GM23248 (cell line): ENCODE measurements around the gene GEN1. TPM values are rescaled to one million over a fixed set of nuclear protein-coding genes. Genes with fewer than 3 reads are reported as not detected.

ENCODE experiments used
- DNase-seq: peaks from one replicate; pipeline ENCODE4 v3.0.0-alpha.2; 2015
- H2AFZ ChIP-seq: fragments of 200-600 bp; sonication (generic); 2 replicates; pipeline ENCODE4 v1.6.1; 2016; ENCODE audit warnings: antibody characterized with exemption
- H3F3A ChIP-seq: fragments of 200-600 bp; sonication (generic); 2 replicates; pipeline ENCODE4 v1.6.1; 2016; ENCODE audit warnings: mild to moderate bottlenecking, antibody characterized with exemption, mixed run types; ENCODE audit not compliant: insufficient read depth
- H3K27ac ChIP-seq: fragments of 200-600 bp; sonication (generic); 2 replicates; pipeline ENCODE4 v1.5.1; 2016; ENCODE audit warnings: mild to moderate bottlenecking
- H3K27me3 ChIP-seq: fragments of 200-600 bp; sonication (generic); replicated peaks from 2 replicates; pipeline ENCODE4 v1.6.1; 2016; ENCODE audit warnings: mild to moderate bottlenecking; ENCODE audit not compliant: insufficient read depth
- H3K36me3 ChIP-seq: fragments of 200-600 bp; sonication (generic); 2 replicates; pipeline ENCODE4 v1.6.1; 2016; ENCODE audit warnings: low read depth, mild to moderate bottlenecking
- H3K4me1 ChIP-seq: fragments of 200-600 bp; sonication (generic); 2 replicates; pipeline ENCODE4 v1.6.1; 2016; ENCODE audit warnings: mild to moderate bottlenecking; ENCODE audit not compliant: insufficient read depth
- H3K4me2 ChIP-seq: fragments of 200-600 bp; sonication (generic); one replicate; pipeline ENCODE4 v1.6.1; 2016; ENCODE audit warnings: mild to moderate bottlenecking; ENCODE audit not compliant: unreplicated experiment
- H3K4me3 ChIP-seq: fragments of 200-600 bp; sonication (generic); 2 replicates; pipeline ENCODE4 v1.5.1; 2016; ENCODE audit warnings: mild to moderate bottlenecking
- H3K79me2 ChIP-seq: fragments of 200-600 bp; sonication (generic); 2 replicates; pipeline ENCODE4 v1.6.1; 2016; ENCODE audit warnings: mild to moderate bottlenecking; ENCODE audit not compliant: insufficient read depth
- H3K9ac ChIP-seq: fragments of 200-600 bp; sonication (generic); 2 replicates; pipeline ENCODE4 v1.6.1; 2016; ENCODE audit warnings: mild to moderate bottlenecking
- H3K9me2 ChIP-seq: fragments of 200-600 bp; sonication (generic); 2 replicates; pipeline ENCODE4 v1.6.1; 2016; ENCODE audit warnings: mixed run types, mild to moderate bottlenecking, moderate library complexity; ENCODE audit not compliant: insufficient read depth
- H3K9me3 ChIP-seq: fragments of 200-600 bp; sonication (generic); one replicate; pipeline ENCODE4 v1.6.1; 2017; ENCODE audit warnings: low read depth
- H4K20me1 ChIP-seq: fragments of 200-600 bp; sonication (generic); 2 replicates; pipeline ENCODE4 v1.6.0; 2016; ENCODE audit not compliant: insufficient read depth
- EZH2 ChIP-seq: fragments of 200-600 bp; sonication (generic); IDR thresholded peaks from 2 replicates; pipeline ENCODE4 v1.6.1; 2018; ENCODE audit warnings: antibody characterized with exemption, mild to moderate bottlenecking; ENCODE audit not compliant: insufficient read depth, poor library complexity, severe bottlenecking
- EZH2phosphoT487 ChIP-seq: fragments of 200-600 bp; sonication (generic); IDR thresholded peaks from 2 replicates; pipeline ENCODE4 v1.6.1; 2018; ENCODE audit warnings: antibody characterized with exemption, moderate library complexity, mild to moderate bottlenecking, low read depth; ENCODE audit not compliant: insufficient read depth
- WGBS, 2 experiments: methylation state at CpG; one replicate each; pipeline ENCODE4 v1.1.6; 2015 to 2017; ENCODE audit warnings: low lambda C conversion rate in 2 of 2, low coverage in 1 of 2; ENCODE audit errors: missing lambda C conversion rate in 2 of 2; 5-methylcytosine and 5-hydroxymethylcytosine counted together
- in situ Hi-C: fragments of 300-500 bp; cut with MboI; formaldehyde crosslinking; loops from 2 replicates; pipeline ENCODE4 v1.15.0; 2020
- polyA plus RNA-seq: library from polyadenylated mRNA; unstranded; fragments of >200 nt; fragmentation: Nextera tagmentation; extraction: Ambion mirVana; gene quantifications from 2 replicates; pipeline ENCODE4 v1.2.1, GENCODE V29; 2016
- total RNA-seq: library from RNA; depleted of rRNA; stranded (reverse); fragments of >200 nt; shearing (Covaris generic); gene quantifications from 2 replicates; pipeline ENCODE4 v1.2.3, GENCODE V29; 2014

GEN1 gene
- total and polyA plus RNA-seq, 2 experiments from 2014 or later, result 3.9 to 10.2 TPM

GRCh38 chr2:17748745-17749144 lies 5.2 kb upstream of the GEN1 start:
- Histone ChIP-seq H3K27me3 (no peaks in the 10 kb centered on the region), H3K4me1 (peaks cover 12% of the 10 kb centered on the region; the same call in 1 of the 2 replicates), H3K9me3 (no peaks in the 10 kb centered on the region), H3K36me3 (peaks cover 13% of the 10 kb centered on the region), H3K4me3 (no peak overlapping the region), H3K27ac (no peak overlapping the region), H3K9me2 (no peaks in the 10 kb centered on the region), H3K79me2 (peaks cover 95% of the 10 kb centered on the region), H4K20me1 (no peaks in the 10 kb centered on the region), H3K4me2 (no peak overlapping the region), H3F3A (no peaks in the 10 kb centered on the region), H3K9ac (no peak overlapping the region), H2AFZ (no peak overlapping the region)
- 94 to 96% methylated on average over 6 of the region's 6 CpGs for WGBS, 2 experiments
- TF ChIP-seq EZH2phosphoT487, result no peak
- no peak for TF ChIP-seq EZH2
- DNase-seq, result no peak
- in situ Hi-C loops, result no loop called here

DNA sequence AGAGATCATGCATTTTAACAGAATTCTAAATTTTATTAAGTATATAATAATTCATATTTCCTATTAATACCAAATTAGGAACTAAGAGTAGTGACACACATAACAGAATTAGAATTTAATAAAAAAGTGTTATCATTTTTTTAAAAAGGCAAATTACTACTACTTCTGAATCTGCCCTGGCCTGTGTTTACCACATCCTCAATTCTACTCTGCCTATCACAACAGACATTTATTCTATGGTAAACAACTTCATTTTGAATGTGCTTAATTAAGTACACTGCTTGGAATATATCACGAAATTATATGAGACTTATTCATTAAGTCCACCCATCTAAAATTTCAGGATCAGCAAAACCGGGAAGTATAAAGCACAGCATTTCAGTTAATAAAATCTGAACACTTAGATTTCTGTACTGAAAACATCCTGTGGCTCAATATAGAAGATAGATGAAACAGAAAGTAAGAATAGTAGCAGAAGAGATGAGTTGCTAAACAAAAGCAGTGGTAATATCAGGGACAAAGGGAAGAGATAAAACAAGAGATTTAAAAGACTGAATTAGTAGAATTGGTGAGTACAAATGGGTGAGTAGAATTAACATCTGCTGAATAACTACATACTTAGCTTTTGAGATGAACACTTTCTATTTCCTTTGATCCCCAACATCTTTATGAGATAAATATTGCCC lies 4.0 kb upstream of the GEN1 start:
- no peak for DNase-seq

GRCh38 chr2:17752246-17752645 lies 1.7 kb upstream of the GEN1 start:
- Histone ChIP-seq H3K9ac (peak overlapping the region; percentile 91), H2AFZ (peak overlapping the region; percentile 87), H3K27ac (no peak overlapping the region), H3K4me3 (peak overlapping the region; percentile 96), H3K9me2 (no peaks in the 10 kb centered on the region), H3K79me2 (peaks cover 91% of the 10 kb centered on the region), H3K4me1 (peaks cover 37% of the 10 kb centered on the region), H4K20me1 (no peaks in the 10 kb centered on the region), H3K4me2 (peak overlapping the region; percentile 97), H3K36me3 (no peaks in the 10 kb centered on the region), H3F3A (peaks cover 6% of the 10 kb centered on the region; the same call in 1 of the 2 replicates), H3K9me3 (no peaks in the 10 kb centered on the region), H3K27me3 (no peaks in the 10 kb centered on the region)
- TF ChIP-seq EZH2 (no peak), EZH2phosphoT487 (no peak)
- DNase-seq, result no peak
- 51 to 53% methylated on average over 3 of the region's 3 CpGs for WGBS, 2 experiments
- in situ Hi-C loops, result no loop called here

More for the DNA sequence above, 4.0 kb upstream of the GEN1 start:
- H3K36me3 ChIP-seq, result 0 out of 2 replicates have a peak, but pooled peaks cover 1% of the 10 kb centered on the region
- in situ Hi-C loops, result no loop called here
- H4K20me1 ChIP-seq, result no peaks in the 10 kb centered on the region
- H3K9ac ChIP-seq, result no peak overlapping the region
- no peaks in the 10 kb centered on the region for H3K27me3 ChIP-seq
- H3F3A ChIP-seq, result peaks cover 4% of the 10 kb centered on the region; the same call in 1 of the 2 replicates
- no peak overlapping the region for H3K4me2 ChIP-seq
- 93 to 98% methylated on average over 2 of the region's 2 CpGs for WGBS, 2 experiments
- no peaks in the 10 kb centered on the region for H3K9me3 ChIP-seq
- TF ChIP-seq EZH2phosphoT487, result no peak
- TF ChIP-seq EZH2, result no peak
- H3K4me3 ChIP-seq, result no peak overlapping the region
- H3K79me2 ChIP-seq, result peaks cover 91% of the 10 kb centered on the region
- H3K9me2 ChIP-seq, result no peaks in the 10 kb centered on the region
- H3K4me1 ChIP-seq, result peaks cover 14% of the 10 kb centered on the region
- H2AFZ ChIP-seq, result no peak overlapping the region
- no peak overlapping the region for H3K27ac ChIP-seq

DNA sequence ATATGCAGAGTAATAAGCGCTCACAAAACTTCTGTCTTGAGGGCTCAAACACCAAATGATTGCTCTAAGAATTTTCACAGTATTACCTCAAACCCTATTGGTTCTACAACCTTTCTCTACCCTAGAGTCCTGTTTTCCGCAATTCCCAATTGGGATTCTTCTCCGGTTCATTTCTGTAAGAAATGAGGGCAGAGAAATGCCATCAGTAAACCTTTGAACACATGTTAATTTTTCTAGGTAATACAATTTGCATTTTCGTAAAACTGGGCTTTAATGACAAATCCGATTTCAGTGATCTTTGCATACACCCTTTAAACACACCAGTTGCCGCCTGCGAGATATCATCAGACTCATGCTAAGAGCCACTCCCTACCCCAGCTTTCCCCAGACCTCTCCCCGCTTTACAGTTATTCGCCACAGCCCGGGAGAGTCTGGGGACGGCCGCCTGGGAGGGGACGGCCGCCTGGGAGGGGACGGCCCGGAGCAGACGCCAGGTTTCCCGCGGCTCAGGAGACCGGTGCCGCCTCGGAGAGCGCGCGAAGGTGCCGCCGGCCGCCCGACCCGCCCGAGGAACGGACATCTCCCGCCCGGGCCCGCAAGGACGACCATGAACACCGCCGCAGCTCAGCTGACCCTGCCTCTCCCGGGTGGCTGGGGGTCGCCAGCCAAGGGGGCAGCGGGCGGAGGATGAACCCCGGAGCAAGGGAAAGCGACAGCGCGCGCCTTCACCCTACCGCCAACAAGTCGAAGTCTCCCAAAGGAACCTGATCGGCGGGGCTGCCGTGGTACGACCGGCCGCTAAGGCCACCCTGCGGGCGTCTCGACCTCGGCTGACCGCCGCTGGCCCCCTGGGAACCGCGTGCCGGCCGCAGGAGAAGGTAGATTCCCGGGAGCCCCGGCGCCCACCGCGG lies 791 bp upstream of the GEN1 start:
- Histone ChIP-seq H2AFZ (peak overlapping the region; percentile 87), H3K4me3 (peak overlapping the region; percentile 96), H3K9me2 (no peaks in the 10 kb centered on the region), H3K4me2 (peak overlapping the region; percentile 97), H3K79me2 (peaks cover 91% of the 10 kb centered on the region), H3K9me3 (no peaks in the 10 kb centered on the region), H3K27me3 (no peaks in the 10 kb centered on the region), H3K9ac (peak overlapping the region; percentile 91), H4K20me1 (no peaks in the 10 kb centered on the region), H3K4me1 (peaks cover 38% of the 10 kb centered on the region), H3F3A (peaks cover 6% of the 10 kb centered on the region; the same call in 1 of the 2 replicates), H3K36me3 (no peaks in the 10 kb centered on the region), H3K27ac (peak overlapping the region; percentile 95)
- 1 to 3% methylated on average over 40 to 48 of the region's 70 CpGs for WGBS, 2 experiments
- DNase-seq, result peak; percentile 64
- no peak for TF ChIP-seq EZH2
- TF ChIP-seq EZH2phosphoT487, result no peak
- in situ Hi-C loops, result no loop called here
